ENCODE measurements around the gene KCNJ16.

The KCNJ16 gene

DNA sequence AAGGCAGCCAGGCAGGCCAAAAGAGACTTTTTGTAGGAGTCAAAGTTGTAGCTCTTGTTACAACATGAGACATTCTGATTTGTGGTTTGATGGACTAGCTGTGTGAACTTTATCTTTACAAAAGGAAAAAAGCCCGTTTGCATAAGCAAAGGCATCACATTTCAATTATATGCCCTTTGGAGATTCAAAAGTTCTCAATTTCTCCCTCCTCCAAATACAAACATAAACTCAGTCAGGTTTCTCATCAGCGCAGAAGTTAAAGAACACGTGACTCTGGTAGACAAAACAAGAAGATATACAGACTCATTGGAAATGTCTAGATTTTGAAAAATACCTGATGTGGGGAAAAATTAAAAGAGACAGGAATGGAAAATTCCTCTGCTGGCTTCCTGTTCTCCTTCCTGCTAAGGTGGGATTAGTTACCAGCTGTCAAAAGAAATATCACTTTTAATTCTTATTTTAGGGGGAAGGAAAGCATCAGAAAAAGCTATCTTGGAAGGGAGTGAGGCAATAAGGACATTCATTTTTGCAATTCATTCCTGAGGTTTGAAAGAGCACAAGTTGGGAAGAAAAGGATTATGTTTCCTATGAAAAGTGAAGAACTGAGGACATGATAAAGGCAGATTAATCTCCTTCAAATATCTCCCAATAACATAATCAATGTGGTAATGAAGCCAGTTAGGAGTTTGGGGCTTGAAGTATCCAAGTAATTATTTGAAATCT, 4.6 kb upstream of the KCNJ16 start:
- DNase-seq (ENCODE audit: low spot score) = no peak

GRCh38 chr17:70071127-70071526, 3.9 kb upstream of the KCNJ16 start:
- no peak for DNase-seq (ENCODE audit: low spot score)

DNA sequence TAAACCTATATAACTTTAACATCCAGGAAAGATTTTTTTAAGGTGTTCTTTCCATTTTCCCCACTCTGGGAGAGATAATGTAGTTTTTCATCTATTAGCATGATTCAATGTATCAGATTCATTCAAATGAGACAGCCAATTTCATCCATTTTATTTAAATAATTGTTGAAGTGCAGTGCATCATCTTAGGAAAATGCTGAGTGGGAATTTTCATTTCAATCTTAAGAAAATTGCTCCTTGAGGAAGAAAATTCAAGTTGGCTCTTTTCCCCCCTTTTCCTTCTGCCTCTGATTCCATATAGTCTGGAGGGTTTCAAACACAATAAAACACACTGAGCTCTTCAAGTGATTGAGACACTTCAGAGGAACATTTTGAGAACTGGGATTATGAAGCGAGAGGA, 3.4 kb upstream of the KCNJ16 start:
- DNase-seq (ENCODE audit: low spot score) = no peak

DNA sequence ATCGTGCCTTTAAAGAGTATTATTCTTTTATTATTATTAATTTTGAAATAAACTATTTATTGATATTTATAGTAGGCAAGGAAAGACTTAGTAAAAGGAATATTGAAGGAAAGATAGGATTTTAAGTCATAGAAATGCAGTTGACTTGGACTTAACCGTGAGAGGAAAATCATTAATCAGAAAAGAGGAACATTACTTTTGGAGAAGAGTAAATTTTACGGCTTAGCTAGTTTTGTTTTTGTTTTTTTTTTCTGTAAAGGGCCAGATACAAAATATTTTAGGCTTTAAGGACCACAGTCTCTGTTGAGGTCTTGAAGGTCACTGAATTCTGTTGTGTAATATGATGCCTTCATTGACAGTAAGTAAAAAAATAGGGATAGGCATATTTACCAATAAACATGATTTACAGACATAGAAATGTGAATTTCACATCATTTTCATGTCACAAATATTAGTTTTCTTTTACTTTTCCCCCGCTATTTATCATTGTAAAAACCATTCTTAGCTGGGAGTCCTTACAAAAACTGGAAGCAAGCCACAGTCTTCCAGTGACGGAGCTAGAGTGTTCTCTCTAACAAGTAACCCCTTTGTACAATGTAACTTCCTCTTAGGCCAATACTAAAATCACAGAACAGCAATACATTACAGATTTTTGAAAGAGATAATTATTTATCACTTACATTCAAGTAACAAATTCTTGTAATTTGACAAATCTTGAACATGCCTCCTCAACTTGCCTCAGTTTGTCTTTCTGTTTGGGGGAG, 2.3 kb upstream of the KCNJ16 start:
- DNase-seq (ENCODE audit: low spot score) = no peak

- no peak for DNase-seq (ENCODE audit: low spot score)
These were observed 1.7 kb upstream of the KCNJ16 start for GRCh38 chr17:70073310-70073709.

GRCh38 chr17:70073799-70074198, 1.2 kb upstream of the KCNJ16 start:
- no peak for DNase-seq (ENCODE audit: low spot score)

DNA sequence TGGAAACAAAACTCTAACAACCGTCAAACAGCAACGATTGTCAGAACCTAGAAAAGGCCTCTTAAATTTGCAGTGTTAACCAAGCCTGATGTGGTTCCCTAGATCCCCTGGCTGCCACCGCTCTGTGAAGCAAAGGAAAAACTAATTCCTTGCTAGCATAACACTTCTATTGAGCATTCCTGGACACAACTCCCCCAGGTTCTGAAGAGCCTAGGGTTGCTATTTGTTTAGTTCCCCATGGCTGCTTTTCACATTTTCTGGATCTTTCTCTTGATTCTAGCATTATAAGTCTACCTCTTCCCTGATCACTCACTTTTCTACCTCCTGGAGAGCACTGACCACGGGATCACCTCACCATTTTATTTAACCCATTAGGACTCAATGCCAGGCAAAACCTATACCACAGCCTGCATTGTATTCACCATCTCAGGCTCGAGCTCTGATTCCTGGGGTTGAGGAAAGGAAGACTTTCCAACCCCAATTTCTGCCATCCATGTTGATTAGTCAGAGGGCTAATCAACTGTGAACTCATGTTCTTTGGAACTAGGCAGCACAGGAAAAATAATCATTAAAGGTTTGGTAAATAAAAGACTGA, 692 bp upstream of the KCNJ16 start:
- DNase-seq (ENCODE audit: low spot score) = no peak

DNA sequence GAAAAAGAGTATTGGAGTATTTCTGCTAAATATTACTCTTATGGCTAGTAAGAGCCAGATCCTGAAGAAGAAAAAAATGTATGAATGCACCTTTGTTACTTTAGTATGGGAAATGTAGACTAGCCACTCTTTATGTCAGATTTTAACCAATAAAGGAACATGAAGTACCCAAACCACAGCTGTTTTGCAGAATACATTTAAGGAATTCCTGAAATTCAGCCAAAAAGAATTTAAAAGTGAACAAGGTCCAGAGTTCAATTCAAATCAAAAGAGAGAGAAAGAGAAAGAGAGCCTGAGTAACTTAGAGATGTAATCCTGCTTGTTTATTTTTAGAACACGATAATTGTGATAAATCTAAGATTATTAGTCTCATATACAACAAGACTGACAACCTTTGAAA, 1.2 kb downstream of the KCNJ16 start:
- DNase-seq (ENCODE audit: low spot score) = no peak

GRCh38 chr17:70076831-70077230, 1.8 kb downstream of the KCNJ16 start:
- DNase-seq (ENCODE audit: low spot score) = no peak

DNA sequence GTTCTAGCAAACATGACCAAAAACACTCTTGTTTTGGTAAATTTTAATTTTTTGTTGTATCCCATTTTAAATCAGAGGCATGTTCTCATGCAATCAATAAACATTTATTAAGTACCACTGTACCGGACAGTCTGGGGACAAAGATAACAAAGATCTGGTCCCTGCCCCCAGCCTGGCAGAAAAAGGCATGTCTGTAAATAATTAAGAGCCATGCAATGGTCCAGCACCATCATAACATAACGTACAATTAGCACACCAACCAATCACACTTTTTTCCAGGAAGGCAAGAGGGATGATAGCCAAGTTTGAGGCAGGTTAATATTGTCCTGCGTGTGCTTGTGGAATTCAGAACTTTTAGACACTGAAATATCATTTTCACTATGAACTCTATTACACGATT, 3.5 kb downstream of the KCNJ16 start:
- no peak for DNase-seq (ENCODE audit: low spot score)

DNA sequence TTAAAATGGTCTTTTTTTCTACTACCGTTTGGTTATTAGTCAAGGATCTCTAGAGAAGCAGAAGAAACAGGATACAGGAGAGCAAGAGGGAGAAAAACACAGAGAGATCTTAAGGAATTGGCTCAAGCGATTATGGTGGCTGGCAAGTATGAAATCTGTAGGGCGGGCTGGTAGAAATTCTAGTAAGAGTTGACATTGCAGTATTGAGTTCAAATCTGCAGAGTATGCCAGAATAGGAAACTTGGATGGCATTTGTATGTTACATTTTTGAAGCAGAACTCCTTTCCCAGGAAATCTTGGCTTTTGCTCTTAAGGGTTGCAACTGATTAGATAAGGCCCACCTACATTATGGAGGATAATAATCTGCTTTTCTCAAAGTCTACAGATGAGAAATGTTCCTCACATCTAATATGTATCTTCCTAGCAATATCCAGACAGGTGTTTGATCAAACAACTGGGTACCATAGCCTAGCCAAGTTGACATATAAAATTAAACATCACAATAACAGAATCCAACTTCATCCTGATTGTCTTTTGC, 4.0 kb downstream of the KCNJ16 start:
- no peak for DNase-seq (ENCODE audit: low spot score)

DNA sequence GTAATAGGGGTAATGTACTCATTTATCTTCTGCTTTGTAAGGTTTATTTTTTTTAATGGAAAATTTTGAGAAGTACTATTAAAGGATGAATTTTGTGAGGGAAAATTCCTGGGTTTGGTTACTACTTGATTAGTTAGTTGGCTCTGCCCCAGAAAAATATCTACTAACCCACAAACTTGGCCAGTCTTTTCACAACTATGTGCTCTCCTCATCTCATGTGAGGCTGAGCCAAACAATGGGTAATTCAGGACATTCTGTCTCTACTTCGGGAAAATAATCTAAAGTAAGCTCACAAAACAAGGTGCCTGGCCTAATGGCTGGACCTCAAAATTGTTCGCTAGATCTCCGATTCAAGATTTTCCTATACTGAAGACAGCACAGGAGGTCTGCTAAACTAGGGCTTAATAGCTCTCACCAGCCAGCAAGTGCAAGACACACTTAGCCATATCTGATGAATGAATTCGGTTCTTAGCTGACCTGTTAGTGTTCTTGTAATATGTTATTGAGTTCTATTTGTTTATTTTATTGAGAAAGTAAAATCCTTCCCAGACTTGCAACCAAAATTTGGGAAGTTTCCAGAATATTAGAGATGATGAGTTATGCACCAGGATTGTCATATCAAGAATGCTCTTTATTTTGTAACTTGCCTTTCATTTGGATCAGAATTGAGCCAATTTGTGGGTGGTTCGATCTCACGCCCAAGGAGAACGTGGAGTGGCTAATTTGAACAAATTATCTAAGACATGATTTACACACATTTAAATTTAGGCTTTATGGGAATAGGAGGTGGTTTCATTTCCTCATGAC, 5.7 kb downstream of the KCNJ16 start:
- no peak for DNase-seq (ENCODE audit: low spot score)

GRCh38 chr17:70081885-70082284, 6.9 kb downstream of the KCNJ16 start:
- DNase-seq (ENCODE audit: low spot score) = no peak

DNA sequence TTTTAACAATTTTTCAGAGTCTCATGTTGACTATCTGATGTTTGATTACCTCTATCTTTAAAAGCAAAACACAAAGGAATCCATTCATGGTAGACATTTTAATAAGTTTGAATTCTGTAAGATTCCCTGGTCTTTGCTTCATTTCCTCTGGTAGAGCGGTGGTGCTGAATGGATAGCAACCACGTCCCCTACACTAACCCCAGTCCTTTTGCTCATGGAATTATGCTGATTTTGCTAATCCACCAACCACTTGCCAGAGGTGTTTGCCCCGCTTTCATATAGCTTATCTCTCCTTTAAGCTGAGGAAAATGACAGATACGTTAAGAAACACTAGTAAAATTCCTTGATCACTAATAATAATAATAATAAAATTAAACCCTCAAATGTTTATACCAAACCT, 9.5 kb downstream of the KCNJ16 start:
- no peak for DNase-seq (ENCODE audit: low spot score)

DNA sequence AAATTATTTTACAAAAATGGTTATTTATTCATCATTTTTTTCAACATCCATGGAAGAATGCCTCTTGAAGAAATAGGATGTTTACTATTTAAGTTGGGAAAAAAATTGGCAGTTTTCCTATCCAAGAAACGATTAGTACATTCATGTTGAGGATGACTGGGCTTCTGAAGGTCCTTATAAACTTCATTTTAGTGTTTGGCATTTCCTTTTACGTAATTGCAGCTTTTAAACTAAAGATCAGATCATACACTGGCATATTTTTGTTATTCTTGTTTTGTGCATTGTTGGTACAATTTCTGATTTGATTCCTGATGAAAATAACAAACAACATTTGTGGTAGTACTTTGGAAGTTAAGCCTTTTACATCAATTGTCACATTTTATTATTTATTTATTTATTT, 11.5 kb downstream of the KCNJ16 start:
- no peak for DNase-seq (ENCODE audit: low spot score)

- DNase-seq (ENCODE audit: low spot score) = no peak
These were observed 14.6 kb downstream of the KCNJ16 start for GRCh38 chr17:70089513-70090148.

- no peak for DNase-seq (ENCODE audit: low spot score)
These were observed 16.1 kb downstream of the KCNJ16 start for GRCh38 chr17:70091005-70091568.

DNA sequence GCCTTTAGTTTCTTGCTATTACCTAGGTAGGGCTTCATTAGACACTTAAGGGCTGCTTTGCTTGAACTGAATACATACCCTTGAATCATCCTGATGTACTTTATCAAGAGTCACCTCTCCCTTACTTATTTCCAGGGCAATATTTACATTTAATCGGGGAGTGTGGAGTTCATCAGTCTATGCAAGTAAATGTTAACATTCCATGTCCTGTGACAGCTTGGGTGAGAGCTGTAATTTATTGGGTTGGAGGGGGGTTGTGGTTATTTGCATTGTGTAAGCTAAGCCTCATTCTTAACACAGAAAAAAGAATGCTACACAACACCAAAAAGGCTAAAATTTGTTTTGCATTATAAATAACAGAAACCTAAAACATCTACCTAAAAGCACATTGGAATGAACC, 16.7 kb downstream of the KCNJ16 start:
- no peak for DNase-seq (ENCODE audit: low spot score)

- DNase-seq (ENCODE audit: low spot score) = no peak
These were observed 18.1 kb downstream of the KCNJ16 start for GRCh38 chr17:70093163-70093562.

- no peak for DNase-seq (ENCODE audit: low spot score)
These were observed 20.4 kb downstream of the KCNJ16 start for GRCh38 chr17:70095455-70095854.

DNA sequence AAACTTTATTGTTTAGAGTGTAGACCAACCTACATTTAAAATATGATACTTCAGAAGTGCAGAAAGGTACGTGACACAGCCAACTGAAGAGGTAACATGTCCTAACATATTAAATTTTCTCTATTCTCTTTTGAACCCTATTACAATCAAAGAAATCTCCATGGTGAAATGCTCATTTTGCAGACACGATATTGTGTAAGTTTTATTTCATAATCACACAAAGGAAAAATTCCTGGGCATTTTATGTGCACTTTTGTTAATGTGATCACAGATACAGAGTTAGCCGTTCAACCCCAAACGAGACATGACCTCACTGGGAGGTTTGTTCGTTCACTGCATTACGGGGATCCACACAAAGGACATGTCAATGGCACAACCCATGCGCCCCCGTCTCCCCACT, 21.8 kb downstream of the KCNJ16 start:
- no peak for DNase-seq (ENCODE audit: low spot score)

Measured in ecto neural progenitor cell (in vitro differentiated cells).